AG10803 (cell line): ENCODE results near the gene DNAJC22.
"Not testable (repeated sequence)": the region's sequence is repeated elsewhere in the genome, so short reads cannot be mapped to it uniquely, and the experiment has no call there.

Experiments
- DNase-seq: peaks from one replicate; pipeline ENCODE4 v3.0.0; 2010; ENCODE audit warnings: low read depth
- H3K4me3 ChIP-seq: 2 replicates; pipeline ENCODE4 v1.5.1; 2011; ENCODE audit warnings: mild to moderate bottlenecking, low read length, control low read depth
- CTCF ChIP-seq: conservative IDR thresholded peaks from 2 replicates; pipeline ENCODE4 v1.5.1; 2011; ENCODE audit warnings: mild to moderate bottlenecking, low read length, control low read depth, inconsistent platforms

Gene DNAJC22

GRCh38 chr12:49346659-49347310 lies at the start of gene DNAJC22:
Gene DNAJC22 (plus strand): TSS chr12:49346888. CDS start chr12:49348873, 1,985 bp downstream.
- no peak for DNase-seq
- TF ChIP-seq CTCF, result no peak
- H3K4me3 ChIP-seq, result peak within 1 kb of the TSS; percentile 54

- H3K4me3 ChIP-seq, result no peak overlapping the region
- no peak for TF ChIP-seq CTCF
- no peak for DNase-seq
Observed at GRCh38 chr12:49297695-49298060, 49.0 kb upstream of the DNAJC22 start.

GRCh38 chr12:49298160-49298559 lies 48.5 kb upstream of the DNAJC22 start:
- DNase-seq, result no peak
- H3K4me3 ChIP-seq, result no peak overlapping the region
- TF ChIP-seq CTCF, result no peak

GRCh38 chr12:49301760-49302159 lies 44.9 kb upstream of the DNAJC22 start:
- no peak for TF ChIP-seq CTCF
- H3K4me3 ChIP-seq, result no peak overlapping the region

GRCh38 chr12:49304161-49304560 lies 42.5 kb upstream of the DNAJC22 start:
- peak; percentile 93 for DNase-seq
- H3K4me3 ChIP-seq, result no peak overlapping the region
- no peak for TF ChIP-seq CTCF

More at GRCh38 chr12:49301760-49302159, 44.9 kb upstream of the DNAJC22 start:
- DNase-seq, result no peak

- no peak overlapping the region for H3K4me3 ChIP-seq
- no peak for DNase-seq
- TF ChIP-seq CTCF, result no peak
Observed at GRCh38 chr12:49305762-49306510, 40.8 kb upstream of the DNAJC22 start.

GRCh38 chr12:49309386-49309785 lies 37.3 kb upstream of the DNAJC22 start:
- TF ChIP-seq CTCF, result no peak
- DNase-seq, result no peak

GRCh38 chr12:49310451-49311000 lies 36.2 kb upstream of the DNAJC22 start:
- not testable (repeated sequence) for H3K4me3 ChIP-seq, DNase-seq

More at GRCh38 chr12:49309386-49309785, 37.3 kb upstream of the DNAJC22 start:
- no peak overlapping the region for H3K4me3 ChIP-seq
